Heart left ventricle (tissue), 13 donors: ENCODE measurements around the gene ADAMTSL2.

Source experiments
- POLR2A ChIP-seq, 2 donors: fragments of 450-650 bp; IDR thresholded peaks; one replicate each; pipeline ENCODE4 v1.6.1; 2017; ENCODE audit warnings: antibody characterized with exemption in 2 of 2, mild to moderate bottlenecking in 2 of 2, moderate library complexity in 2 of 2
- TF ChIP-seq, protein P1 (sequence below), 12 donors: fragments of 200-600 bp; sonication (generic) in 4 of 12; IDR thresholded peaks; one replicate each; pipeline versions ENCODE4 v1.5.0 to v1.8.0; 2018 to 2022; ENCODE audit warnings: antibody characterized with exemption in 12 of 12, mild to moderate bottlenecking in 5 of 12
- donor health status: ischemic (EF 13 %, LVEDD 7.1; RV severe dilation, severe dysfunction).
- donor health status: DM: no; HTN: yes; CAD: no.
- donor health status: DM: no; HTN: no; CAD: no.
- donor health status: ischemic (EF 25% LVEDD 6.9; RV normal size, moderate dysfunction).
- donor health status: ischemic (EF 25% LVEDD 5.7; RV mildly dilated, moderate dysfunction).
- donor health status: ischemic (EF 35%, LVEDD 5.7; RV mildly dilated, moderate dysfunction).
- donor health status: nonischemic (EF 11% LVEDD 7.7; RV severe dilation, severe dysfunction).
- donor health status: DM: yes; HTN: yes; CAD: no.
- donor health status: PGD.
- donor health status: ischemic (EF 29% LVEDD 5.4; RV normal size, mild dysfunction).
- donor health status: nonischemic (EF 23%, LVEDD 6.1; RV moderate dilation, normal function).

DNA sequence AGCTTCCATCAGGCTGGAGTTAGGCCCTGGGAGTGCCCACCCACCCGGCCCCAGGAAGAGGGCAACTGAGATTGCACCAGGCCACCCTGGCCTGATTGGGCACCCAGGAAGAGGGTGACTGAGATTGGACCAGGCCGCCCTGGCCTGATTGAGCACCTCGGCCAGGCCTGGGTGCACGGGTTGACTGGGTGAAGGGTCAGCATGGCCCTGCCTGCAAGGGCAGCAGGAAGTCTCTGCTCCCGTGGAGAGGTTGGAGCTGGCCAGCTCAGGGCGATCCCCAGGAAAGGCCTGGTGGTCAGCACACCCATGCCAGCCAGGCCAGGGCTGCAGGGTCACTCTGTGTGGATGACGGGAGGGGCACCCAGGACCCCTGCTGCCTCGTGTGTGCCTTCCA lies 11.8 kb downstream of the ADAMTSL2 start:
- TF ChIP-seq, protein P1, sequence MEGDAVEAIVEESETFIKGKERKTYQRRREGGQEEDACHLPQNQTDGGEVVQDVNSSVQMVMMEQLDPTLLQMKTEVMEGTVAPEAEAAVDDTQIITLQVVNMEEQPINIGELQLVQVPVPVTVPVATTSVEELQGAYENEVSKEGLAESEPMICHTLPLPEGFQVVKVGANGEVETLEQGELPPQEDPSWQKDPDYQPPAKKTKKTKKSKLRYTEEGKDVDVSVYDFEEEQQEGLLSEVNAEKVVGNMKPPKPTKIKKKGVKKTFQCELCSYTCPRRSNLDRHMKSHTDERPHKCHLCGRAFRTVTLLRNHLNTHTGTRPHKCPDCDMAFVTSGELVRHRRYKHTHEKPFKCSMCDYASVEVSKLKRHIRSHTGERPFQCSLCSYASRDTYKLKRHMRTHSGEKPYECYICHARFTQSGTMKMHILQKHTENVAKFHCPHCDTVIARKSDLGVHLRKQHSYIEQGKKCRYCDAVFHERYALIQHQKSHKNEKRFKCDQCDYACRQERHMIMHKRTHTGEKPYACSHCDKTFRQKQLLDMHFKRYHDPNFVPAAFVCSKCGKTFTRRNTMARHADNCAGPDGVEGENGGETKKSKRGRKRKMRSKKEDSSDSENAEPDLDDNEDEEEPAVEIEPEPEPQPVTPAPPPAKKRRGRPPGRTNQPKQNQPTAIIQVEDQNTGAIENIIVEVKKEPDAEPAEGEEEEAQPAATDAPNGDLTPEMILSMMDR (IDR thresholded peaks at IDR 0.05): no peak
- TF ChIP-seq POLR2A (IDR thresholded peaks at IDR 0.05): no peak
